Suprapubic skin (tissue), 4 donors: ENCODE measurements around the gene ALDH1L1.

Experiments used
- POLR2A ChIP-seq, 2 donors: fragments of 450-650 bp; IDR thresholded peaks; one replicate each; pipeline ENCODE4 v1.6.1; 2017; ENCODE audit warnings: antibody characterized with exemption in 2 of 2, mild to moderate bottlenecking in 2 of 2, moderate library complexity in 2 of 2
- POLR2AphosphoS5 ChIP-seq, 3 donors: sonication (generic); formaldehyde crosslinking; IDR thresholded peaks; one replicate each; pipeline ENCODE4 v1.6.1; 2017; ENCODE audit warnings: antibody characterized with exemption in 3 of 3
- TF ChIP-seq, protein P1 (sequence below), 2 donors: fragments of 200-600 bp in 1 of 2; fragments of 450-650 bp in 1 of 2; sonication (generic) in 1 of 2; IDR thresholded peaks; one replicate each; pipeline ENCODE4 v1.5.1; 2016 to 2019; ENCODE audit warnings: antibody characterized with exemption in 2 of 2, mild to moderate bottlenecking in 1 of 2, moderate library complexity in 1 of 2

DNA sequence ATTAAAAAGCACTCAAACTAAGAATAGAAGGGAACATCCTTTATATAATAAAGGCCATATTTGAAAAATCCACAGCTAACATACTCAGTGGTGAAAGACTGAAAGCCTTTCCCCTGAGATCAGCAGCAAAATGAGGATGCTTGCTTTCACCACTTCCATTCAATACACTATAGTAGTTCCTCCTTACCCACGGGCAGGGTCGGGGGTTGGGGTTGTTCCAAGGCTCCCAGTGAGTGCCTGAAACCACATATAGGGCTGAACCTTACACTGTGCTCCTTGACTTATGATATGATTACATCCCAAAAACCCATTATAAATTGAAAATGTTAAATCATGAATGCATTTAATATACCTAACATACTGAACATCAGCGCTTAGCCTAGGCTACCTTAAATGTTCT is 37.7 kb downstream of the ALDH1L1 start:
- TF ChIP-seq POLR2A (IDR thresholded peaks at IDR 0.05): no peak
- TF ChIP-seq, protein P1, sequence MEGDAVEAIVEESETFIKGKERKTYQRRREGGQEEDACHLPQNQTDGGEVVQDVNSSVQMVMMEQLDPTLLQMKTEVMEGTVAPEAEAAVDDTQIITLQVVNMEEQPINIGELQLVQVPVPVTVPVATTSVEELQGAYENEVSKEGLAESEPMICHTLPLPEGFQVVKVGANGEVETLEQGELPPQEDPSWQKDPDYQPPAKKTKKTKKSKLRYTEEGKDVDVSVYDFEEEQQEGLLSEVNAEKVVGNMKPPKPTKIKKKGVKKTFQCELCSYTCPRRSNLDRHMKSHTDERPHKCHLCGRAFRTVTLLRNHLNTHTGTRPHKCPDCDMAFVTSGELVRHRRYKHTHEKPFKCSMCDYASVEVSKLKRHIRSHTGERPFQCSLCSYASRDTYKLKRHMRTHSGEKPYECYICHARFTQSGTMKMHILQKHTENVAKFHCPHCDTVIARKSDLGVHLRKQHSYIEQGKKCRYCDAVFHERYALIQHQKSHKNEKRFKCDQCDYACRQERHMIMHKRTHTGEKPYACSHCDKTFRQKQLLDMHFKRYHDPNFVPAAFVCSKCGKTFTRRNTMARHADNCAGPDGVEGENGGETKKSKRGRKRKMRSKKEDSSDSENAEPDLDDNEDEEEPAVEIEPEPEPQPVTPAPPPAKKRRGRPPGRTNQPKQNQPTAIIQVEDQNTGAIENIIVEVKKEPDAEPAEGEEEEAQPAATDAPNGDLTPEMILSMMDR (IDR thresholded peaks at IDR 0.05): no peak
- TF ChIP-seq POLR2AphosphoS5 (IDR thresholded peaks at IDR 0.05): no peak
